ENCODE measurements around the gene TTC13.
"Not testable (repeated sequence)": the region's sequence is repeated elsewhere in the genome, so short reads cannot be mapped to it uniquely, and the experiment has no call there.

The TTC13 gene

GRCh38 chr1:230978491-230979388 lies at the start of gene TTC13, which contains the start of gene ARV1:
TSS of gene TTC13 (minus strand) at chr1:230978861. CDS start at chr1:230978830, 31 bp downstream.
TSS of gene ARV1 (plus strand) at chr1:230979094. CDS start at chr1:230979106, 12 bp downstream.
- DNase-seq: peak; percentile 79 to 90

- no peak for DNase-seq
Measured at GRCh38 chr1:231027971-231028370, 49.3 kb upstream of the TTC13 start.

GRCh38 chr1:231027136-231027925 lies 48.7 kb upstream of the TTC13 start:
- DNase-seq: no peak

- no peak for DNase-seq
Measured at GRCh38 chr1:231026576-231026975, 47.9 kb upstream of the TTC13 start.

GRCh38 chr1:231023150-231023549 lies 44.5 kb upstream of the TTC13 start:
- DNase-seq: no peak

GRCh38 chr1:231022543-231022942 lies 43.9 kb upstream of the TTC13 start:
- not testable (repeated sequence) for DNase-seq

GRCh38 chr1:231021540-231022031 lies 42.9 kb upstream of the TTC13 start:
- no peak for DNase-seq

- DNase-seq: no peak
Measured at GRCh38 chr1:231020816-231021215, 42.2 kb upstream of the TTC13 start.

- DNase-seq: peak in 1 of 2 donors; percentile 62
Measured at GRCh38 chr1:231020139-231020601, 41.5 kb upstream of the TTC13 start.

GRCh38 chr1:231019711-231020110 lies 41.0 kb upstream of the TTC13 start:
- DNase-seq: no peak

GRCh38 chr1:231016966-231017365 lies 38.3 kb upstream of the TTC13 start:
- DNase-seq: no peak

GRCh38 chr1:231016234-231016633 lies 37.6 kb upstream of the TTC13 start:
- no peak for DNase-seq

- DNase-seq: no peak
Measured at GRCh38 chr1:231013391-231014015, 34.8 kb upstream of the TTC13 start.

- DNase-seq: no peak
Measured at GRCh38 chr1:231011963-231012362, 33.3 kb upstream of the TTC13 start.

GRCh38 chr1:231011360-231011759 lies 32.7 kb upstream of the TTC13 start:
- no peak for DNase-seq

GRCh38 chr1:231007535-231007934 lies 28.9 kb upstream of the TTC13 start:
- DNase-seq: not testable (repeated sequence)

- no peak for DNase-seq
Measured at GRCh38 chr1:231001892-231002291, 23.2 kb upstream of the TTC13 start.

GRCh38 chr1:231000639-231001038 lies 22.0 kb upstream of the TTC13 start:
- no peak for DNase-seq

GRCh38 chr1:231000201-231000600 lies 21.5 kb upstream of the TTC13 start:
- no peak for DNase-seq

- no peak for DNase-seq
Measured at GRCh38 chr1:230994860-230995259, 16.2 kb upstream of the TTC13 start.

- no peak for DNase-seq
Measured at GRCh38 chr1:230992100-230992774, 13.6 kb upstream of the TTC13 start.

- DNase-seq: no peak
Measured at GRCh38 chr1:230987448-230987847, 8.8 kb upstream of the TTC13 start.
